Stimulated activated naive CD4-positive, alpha-beta T cell (primary cell): ENCODE measurements around the gene TDP1.
A peak's percentile ranks its signal among the peaks of the same experiment; 100 is the strongest.

Experiments used
- DNase-seq, 6 experiments: peaks; one replicate each; lab custom pipeline; 2025; lab: John Stamatoyannopoulos, UW

The TDP1 gene

GRCh38 chr14:89955745-89956660 is at the start of gene TDP1:
TSS of gene TDP1 (plus strand) at chr14:89955927. CDS start at chr14:89963115, 7,188 bp downstream.
- DNase-seq: peak; percentile 93 to 97 (median 96)

- no peak for DNase-seq
Measured at GRCh38 chr14:89906000-89906399, 49.7 kb upstream of the TDP1 start.

- DNase-seq: no peak
Measured at GRCh38 chr14:89907655-89908054, 48.1 kb upstream of the TDP1 start.

GRCh38 chr14:89908712-89909450 is 46.8 kb upstream of the TDP1 start:
- DNase-seq: no peak

- DNase-seq: no peak
Measured at GRCh38 chr14:89909586-89909985, 46.1 kb upstream of the TDP1 start.

GRCh38 chr14:89910691-89911009 is 45.1 kb upstream of the TDP1 start:
- no peak for DNase-seq

GRCh38 chr14:89911010-89911919 is 44.5 kb upstream of the TDP1 start:
- DNase-seq: no peak

- DNase-seq: no peak
Measured at GRCh38 chr14:89912221-89912620, 43.5 kb upstream of the TDP1 start.

GRCh38 chr14:89912667-89913211 is 43.0 kb upstream of the TDP1 start:
- DNase-seq: no peak

GRCh38 chr14:89915114-89915878 is 40.4 kb upstream of the TDP1 start:
- DNase-seq: peak; percentile 19 to 69 (median 30)

- no peak for DNase-seq
Measured at GRCh38 chr14:89918721-89919120, 37.0 kb upstream of the TDP1 start.

- DNase-seq: no peak
Measured at GRCh38 chr14:89920056-89920455, 35.7 kb upstream of the TDP1 start.

- DNase-seq: no peak
Measured at GRCh38 chr14:89921346-89921745, 34.4 kb upstream of the TDP1 start.

- DNase-seq: no peak
Measured at GRCh38 chr14:89922031-89922907, 33.5 kb upstream of the TDP1 start.

- no peak for DNase-seq
Measured at GRCh38 chr14:89924268-89924667, 31.5 kb upstream of the TDP1 start.

- no peak for DNase-seq
Measured at GRCh38 chr14:89926694-89927093, 29.0 kb upstream of the TDP1 start.

GRCh38 chr14:89927186-89927865 is 28.4 kb upstream of the TDP1 start:
- no peak for DNase-seq

- DNase-seq: no peak
Measured at GRCh38 chr14:89933002-89933401, 22.7 kb upstream of the TDP1 start.

GRCh38 chr14:89936654-89937185 is 19.0 kb upstream of the TDP1 start:
- DNase-seq: no peak
